Panc1 (cell line): Measurements from ENCODE around the gene IGF1R. TPM values are rescaled to one million over a fixed set of nuclear protein-coding genes. Genes with fewer than 3 reads are reported as not detected.

Experiments used
- ATAC-seq: fragments of 200-7000 bp; cut with Tn5 transposase; 2 replicates; pipeline ENCODE4 v1.9.1; 2020; ENCODE audit warnings: mild to moderate bottlenecking, moderate library complexity
- BruUV-seq: library from RNA; stranded (reverse); fragments of 400-500 nt; replicated peaks from 2 replicates; lab custom pipeline; 2021; lab: Mats Ljungman, UMichigan
- CTCF ChIA-PET: fragments of 300-600 bp; sonication (Branson Sonifier 250); formaldehyde crosslinking; loops from one replicate; lab custom pipeline; 2022; ENCODE audit warnings: antibody characterized with exemption; lab: Charles Lee
- POLR2A ChIA-PET: fragments of 300-600 bp; sonication (Branson Sonifier 250); formaldehyde crosslinking; loops from one replicate; lab custom pipeline; 2022; ENCODE audit warnings: antibody characterized with exemption; lab: Charles Lee
- DNase-seq: peaks from one replicate; pipeline ENCODE4 v3.0.0-alpha.2; 2010; ENCODE audit warnings: low read depth, low spot score
- H3K27ac ChIP-seq: 2 replicates; pipeline ENCODE4 v1.5.1; 2011; ENCODE audit warnings: mild to moderate bottlenecking, low read length, inconsistent platforms
- H3K27me3 ChIP-seq: fragments of 200-500 bp; sonication (Bioruptor generic); 2 replicates; pipeline ENCODE4 v1.6.0; 2014; ENCODE audit warnings: low read length, inconsistent platforms; ENCODE audit not compliant: control insufficient read depth, insufficient read depth
- H3K36me3 ChIP-seq: fragments of 200-500 bp; sonication (Bioruptor generic); 2 replicates; pipeline ENCODE4 v1.5.1; 2014; ENCODE audit warnings: inconsistent platforms, mild to moderate bottlenecking, low read length, moderate library complexity; ENCODE audit not compliant: control insufficient read depth, insufficient read depth
- H3K4me1 ChIP-seq: 2 replicates; pipeline ENCODE4 v1.5.1; 2011; ENCODE audit warnings: inconsistent platforms, mild to moderate bottlenecking, low read length, moderate library complexity; ENCODE audit not compliant: control insufficient read depth, insufficient read depth
- H3K4me3 ChIP-seq, 2 experiments: 2 replicates each; pipeline ENCODE4 v1.5.1; 2011 to 2012; ENCODE audit warnings: low read depth in 2 of 2, low read length in 2 of 2, mild to moderate bottlenecking in 2 of 2, inconsistent platforms in 1 of 2, moderate library complexity in 1 of 2
- H3K9me3 ChIP-seq: fragments of 200-500 bp; sonication (Bioruptor generic); 2 replicates; pipeline ENCODE4 v1.5.1; 2014; ENCODE audit warnings: low read depth, mild to moderate bottlenecking, inconsistent platforms, low read length, moderate library complexity; ENCODE audit not compliant: control insufficient read depth, insufficient read depth
- POLR2AphosphoS5 ChIP-seq: IDR thresholded peaks from 2 replicates; pipeline ENCODE4 v1.6.1; 2012; ENCODE audit warnings: mild to moderate bottlenecking, low read depth, low read length, moderate library complexity
- SIN3A ChIP-seq: IDR thresholded peaks from 2 replicates; pipeline ENCODE4 v1.6.1; 2012; ENCODE audit warnings: low read depth, mild to moderate bottlenecking, low read length, moderate library complexity, borderline replicate concordance; ENCODE audit not compliant: insufficient read depth
- TCF7L2 ChIP-seq: IDR thresholded peaks from 2 replicates; pipeline ENCODE4 v1.6.1; 2011; ENCODE audit warnings: mild to moderate bottlenecking, low read depth, low read length, inconsistent platforms
- in situ Hi-C: cut with HindIII; loops from 2 replicates; pipeline ENCODE4 v1.10.0; 2016; ENCODE audit warnings: low sequenced_read_pairs, low pct_unique_long_range_greater_than_20kb
- intact Hi-C: fragments of 100-400 bp; cut with micrococcal nuclease; formaldehyde crosslinking; loops from one replicate; pipeline ENCODE4 v1.10.0; 2022; ENCODE audit not compliant: unreplicated experiment
- total RNA-seq: library from RNA; stranded (reverse); gene quantifications from one replicate; pipeline ENCODE4 v1.2.1, GENCODE V29; 2021; ENCODE audit not compliant: unreplicated experiment
- TF ChIP-seq, protein P1 (sequence below): fragments of 450-650 bp; IDR thresholded peaks from 2 replicates; pipeline ENCODE4 v1.5.1; 2017; ENCODE audit warnings: mild to moderate bottlenecking
- TF ChIP-seq, protein P2 (sequence below), 2 experiments: IDR thresholded peaks; 2 replicates each; pipeline ENCODE4 v1.6.1; 2011 to 2012; ENCODE audit warnings: low read depth in 2 of 2, control low read depth in 1 of 2, low read length in 1 of 2, mild to moderate bottlenecking in 1 of 2, moderate library complexity in 1 of 2; ENCODE audit not compliant: insufficient read depth in 1 of 2

Gene IGF1R
- total RNA-seq, 1 experiment from 2014 or later = 77.1 TPM

DNA sequence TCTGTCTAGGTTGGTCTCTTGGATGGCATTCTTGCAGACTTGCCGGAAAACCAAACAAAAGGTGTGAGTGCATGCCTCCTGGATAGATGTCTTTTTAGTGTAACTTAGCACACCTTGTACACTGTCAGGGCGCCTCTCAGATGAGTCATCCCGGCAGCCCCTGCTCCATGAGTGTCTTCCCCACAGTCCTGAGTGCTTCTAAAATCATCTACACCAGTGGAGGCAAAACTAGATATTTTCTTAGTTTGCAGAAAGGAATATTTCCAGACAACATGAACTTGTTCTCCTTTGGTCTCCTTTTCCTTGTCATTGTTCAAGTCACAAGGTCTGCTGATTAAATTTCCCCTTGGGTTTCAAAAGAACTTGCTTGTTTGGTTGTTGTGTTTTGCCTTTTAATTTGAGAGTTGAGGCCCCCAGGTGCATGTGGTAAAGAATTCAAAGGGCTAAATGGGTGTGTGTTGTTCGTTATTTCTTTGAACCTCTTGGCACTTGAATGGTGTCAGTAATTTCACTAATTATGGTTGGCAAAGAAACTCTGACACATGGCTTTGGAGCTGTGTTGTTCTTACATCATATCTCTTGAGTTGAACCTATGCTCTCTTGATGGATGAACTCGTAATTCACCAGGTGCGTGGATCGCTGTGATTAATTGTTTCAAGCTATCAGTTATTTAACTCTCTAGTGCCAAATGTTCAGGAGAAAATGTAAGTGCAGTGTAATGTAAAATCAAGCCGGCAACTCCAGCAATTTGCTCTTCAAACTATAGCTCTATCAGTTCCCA, 98.2 kb downstream of the IGF1R start:
- no TSS peak for BruUV-seq
- intact Hi-C loops = no loop called here
- POLR2A ChIA-PET = interaction anchor here (0.6 kb wide), 2 partner anchors 18 to 19 kb away, joined by 3 to 14 read pairs; no protein-coding TSS in a partner anchor
- H3K27ac ChIP-seq = 0 out of 2 replicates have a peak overlapping the region, but pooled peaks have one; percentile 18
- H3K36me3 ChIP-seq = no peaks in the 10 kb centered on the region
- in situ Hi-C loops = no loop called here
- H3K4me1 ChIP-seq = peaks cover 32% of the 10 kb centered on the region
- H3K9me3 ChIP-seq = no peaks in the 10 kb centered on the region
- no peak overlapping the region for H3K4me3 ChIP-seq
- ATAC-seq (no peak), DNase-seq (no peak)
- H3K27me3 ChIP-seq = no peaks in the 10 kb centered on the region
- no peak for TF ChIP-seq POLR2AphosphoS5
- no peak for TF ChIP-seq TCF7L2
- TF ChIP-seq, protein P1, sequence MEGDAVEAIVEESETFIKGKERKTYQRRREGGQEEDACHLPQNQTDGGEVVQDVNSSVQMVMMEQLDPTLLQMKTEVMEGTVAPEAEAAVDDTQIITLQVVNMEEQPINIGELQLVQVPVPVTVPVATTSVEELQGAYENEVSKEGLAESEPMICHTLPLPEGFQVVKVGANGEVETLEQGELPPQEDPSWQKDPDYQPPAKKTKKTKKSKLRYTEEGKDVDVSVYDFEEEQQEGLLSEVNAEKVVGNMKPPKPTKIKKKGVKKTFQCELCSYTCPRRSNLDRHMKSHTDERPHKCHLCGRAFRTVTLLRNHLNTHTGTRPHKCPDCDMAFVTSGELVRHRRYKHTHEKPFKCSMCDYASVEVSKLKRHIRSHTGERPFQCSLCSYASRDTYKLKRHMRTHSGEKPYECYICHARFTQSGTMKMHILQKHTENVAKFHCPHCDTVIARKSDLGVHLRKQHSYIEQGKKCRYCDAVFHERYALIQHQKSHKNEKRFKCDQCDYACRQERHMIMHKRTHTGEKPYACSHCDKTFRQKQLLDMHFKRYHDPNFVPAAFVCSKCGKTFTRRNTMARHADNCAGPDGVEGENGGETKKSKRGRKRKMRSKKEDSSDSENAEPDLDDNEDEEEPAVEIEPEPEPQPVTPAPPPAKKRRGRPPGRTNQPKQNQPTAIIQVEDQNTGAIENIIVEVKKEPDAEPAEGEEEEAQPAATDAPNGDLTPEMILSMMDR = no peak
- TF ChIP-seq, protein P2, sequence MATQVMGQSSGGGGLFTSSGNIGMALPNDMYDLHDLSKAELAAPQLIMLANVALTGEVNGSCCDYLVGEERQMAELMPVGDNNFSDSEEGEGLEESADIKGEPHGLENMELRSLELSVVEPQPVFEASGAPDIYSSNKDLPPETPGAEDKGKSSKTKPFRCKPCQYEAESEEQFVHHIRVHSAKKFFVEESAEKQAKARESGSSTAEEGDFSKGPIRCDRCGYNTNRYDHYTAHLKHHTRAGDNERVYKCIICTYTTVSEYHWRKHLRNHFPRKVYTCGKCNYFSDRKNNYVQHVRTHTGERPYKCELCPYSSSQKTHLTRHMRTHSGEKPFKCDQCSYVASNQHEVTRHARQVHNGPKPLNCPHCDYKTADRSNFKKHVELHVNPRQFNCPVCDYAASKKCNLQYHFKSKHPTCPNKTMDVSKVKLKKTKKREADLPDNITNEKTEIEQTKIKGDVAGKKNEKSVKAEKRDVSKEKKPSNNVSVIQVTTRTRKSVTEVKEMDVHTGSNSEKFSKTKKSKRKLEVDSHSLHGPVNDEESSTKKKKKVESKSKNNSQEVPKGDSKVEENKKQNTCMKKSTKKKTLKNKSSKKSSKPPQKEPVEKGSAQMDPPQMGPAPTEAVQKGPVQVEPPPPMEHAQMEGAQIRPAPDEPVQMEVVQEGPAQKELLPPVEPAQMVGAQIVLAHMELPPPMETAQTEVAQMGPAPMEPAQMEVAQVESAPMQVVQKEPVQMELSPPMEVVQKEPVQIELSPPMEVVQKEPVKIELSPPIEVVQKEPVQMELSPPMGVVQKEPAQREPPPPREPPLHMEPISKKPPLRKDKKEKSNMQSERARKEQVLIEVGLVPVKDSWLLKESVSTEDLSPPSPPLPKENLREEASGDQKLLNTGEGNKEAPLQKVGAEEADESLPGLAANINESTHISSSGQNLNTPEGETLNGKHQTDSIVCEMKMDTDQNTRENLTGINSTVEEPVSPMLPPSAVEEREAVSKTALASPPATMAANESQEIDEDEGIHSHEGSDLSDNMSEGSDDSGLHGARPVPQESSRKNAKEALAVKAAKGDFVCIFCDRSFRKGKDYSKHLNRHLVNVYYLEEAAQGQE (IDR thresholded peaks at IDR 0.05; ENCODE audit: insufficient read depth in 1 of 2, low read depth in 2 of 2, low read length in 1 of 2) = no peak
- TF ChIP-seq SIN3A = no peak
- CTCF ChIA-PET = no interaction called here

DNA sequence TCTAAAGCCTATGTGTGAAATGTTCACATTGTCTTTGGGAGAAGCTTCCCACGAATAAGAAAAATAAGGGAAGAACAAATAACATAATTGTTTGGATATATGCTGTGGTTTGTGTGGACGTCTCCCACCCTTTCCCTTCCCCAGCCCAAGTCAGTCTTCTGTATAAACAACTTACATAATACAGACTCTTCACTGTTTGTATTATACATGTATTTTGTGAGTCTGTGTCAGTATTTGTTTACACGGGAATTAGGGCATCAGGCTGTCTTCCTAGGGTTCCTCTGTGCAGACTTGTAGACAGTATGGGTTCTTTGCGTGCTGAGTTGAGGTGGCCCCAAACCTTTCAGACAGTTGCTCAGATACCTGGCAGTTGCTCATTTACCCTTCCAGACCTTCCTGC, 103.4 kb downstream of the IGF1R start:
- no TSS peak for BruUV-seq

More for the DNA sequence above, 103.4 kb downstream of the IGF1R start:
- Histone ChIP-seq H3K27me3 (no peaks in the 10 kb centered on the region), H3K9me3 (no peaks in the 10 kb centered on the region), H3K36me3 (no peaks in the 10 kb centered on the region), H3K4me1 (peaks cover 31% of the 10 kb centered on the region), H3K27ac (0 out of 2 replicates have a peak overlapping the region, but pooled peaks have one; percentile 3), H3K4me3 (no peak overlapping the region)
- CTCF ChIA-PET = no interaction called here
- TF ChIP-seq POLR2AphosphoS5 (no peak), TCF7L2 (no peak), SIN3A (no peak)
- TF ChIP-seq, protein P1 = no peak
- TF ChIP-seq, protein P2 (IDR thresholded peaks at IDR 0.05; ENCODE audit: insufficient read depth in 1 of 2, low read depth in 2 of 2, low read length in 1 of 2) = no peak
- in situ Hi-C loops (no loop called here), intact Hi-C loops (no loop called here)
- DNase-seq (no peak), ATAC-seq (no peak)
- POLR2A ChIA-PET = no interaction called here
